Brain pericyte (primary cell): Measurements from ENCODE around the gene CDC14B.
"Not testable (repeated sequence)": the region's sequence is repeated elsewhere in the genome, so short reads cannot be mapped to it uniquely, and the experiment has no call there.

Experiments
- DNase-seq: peaks from one replicate; pipeline ENCODE4 v3.0.0-alpha.2; 2012; ENCODE audit warnings: low read depth, low spot score

Gene CDC14B

GRCh38 chr9:96587338-96588315 lies 32.0 kb downstream of the CDC14B start:
- DNase-seq: no peak

- no peak for DNase-seq
Measured at GRCh38 chr9:96585426-96585825, 34.2 kb downstream of the CDC14B start.

- not testable (repeated sequence) for DNase-seq
Measured at GRCh38 chr9:96582199-96582598, 37.4 kb downstream of the CDC14B start.

- no peak for DNase-seq
Measured at GRCh38 chr9:96581786-96582185, 37.9 kb downstream of the CDC14B start.

GRCh38 chr9:96581301-96581700 lies 38.3 kb downstream of the CDC14B start:
- no peak for DNase-seq

GRCh38 chr9:96574931-96575351 lies 44.7 kb downstream of the CDC14B start:
- no peak for DNase-seq

GRCh38 chr9:96574455-96574854 lies 45.2 kb downstream of the CDC14B start:
- no peak for DNase-seq

GRCh38 chr9:96567203-96567700 lies 52.4 kb downstream of the CDC14B start:
- DNase-seq: no peak

- DNase-seq: no peak
Measured at GRCh38 chr9:96566498-96567202, 53.0 kb downstream of the CDC14B start.

- DNase-seq: no peak
Measured at GRCh38 chr9:96565671-96566497, 53.8 kb downstream of the CDC14B start.

GRCh38 chr9:96564217-96564616 lies 55.4 kb downstream of the CDC14B start:
- DNase-seq: no peak

GRCh38 chr9:96559339-96559943 lies 60.2 kb downstream of the CDC14B start:
- DNase-seq: no peak

GRCh38 chr9:96557921-96558320 lies 61.7 kb downstream of the CDC14B start:
- no peak for DNase-seq

GRCh38 chr9:96556701-96557461 lies 62.8 kb downstream of the CDC14B start:
- no peak for DNase-seq

- no peak for DNase-seq
Measured at GRCh38 chr9:96555567-96556386, 63.9 kb downstream of the CDC14B start.

- no peak for DNase-seq
Measured at GRCh38 chr9:96554801-96555566, 64.7 kb downstream of the CDC14B start.

GRCh38 chr9:96554326-96554725 lies 65.3 kb downstream of the CDC14B start:
- DNase-seq: no peak

GRCh38 chr9:96553070-96553469 lies 66.6 kb downstream of the CDC14B start:
- no peak for DNase-seq

GRCh38 chr9:96551403-96551802 lies 68.2 kb downstream of the CDC14B start:
- DNase-seq: no peak
